ENCODE measurements around the gene ADGRA1. TPM values are rescaled to one million over a fixed set of nuclear protein-coding genes. Genes with fewer than 3 reads are reported as not detected.
A peak's percentile ranks its signal among the peaks of the same experiment; 100 is the strongest.

ADGRA1 gene
- polyA plus RNA-seq, 2 of the 4 experiments (the other 2 are of a cell fraction), result not detected

- Histone ChIP-seq H3K9me3 (no peaks in the 10 kb centered on the region), H3K27ac (no peak overlapping the region), H3K4me3 (no peak overlapping the region), H3K4me2 (no peak overlapping the region), H3K4me1 (no peaks in the 10 kb centered on the region)
- POLR2A ChIA-PET, result no interaction called here
- ATAC-seq, result no peak
- CTCF ChIA-PET, result interaction anchor here (1.0 to 1.4 kb wide), 2 partner anchors 82 to 100 kb away, joined by 3 to 4 read pairs; no protein-coding TSS in a partner anchor
- DNase-seq (ENCODE audit: low read depth in 1 of 2, low spot score in 1 of 2), result no peak
- no peak for FAIRE-seq
- no peak for TF ChIP-seq ZC3H11A (IDR thresholded peaks at IDR 0.05)
- TF ChIP-seq FOSB (CRISPR knock-in tag; IDR thresholded peaks at IDR 0.05), result no peak
- no peak for TF ChIP-seq ESRRA (IDR thresholded peaks at IDR 0.05; ENCODE audit: borderline replicate concordance, low read length)
- WGBS (ENCODE audit: missing lambda C conversion rate), result 36% methylated on average over 18 of the region's 18 CpGs
Measured at GRCh38 chr10:133042816-133043215, 44.9 kb upstream of the ADGRA1 start.

- FAIRE-seq, result no peak
- no peak overlapping the region for H3K4me2 ChIP-seq
- DNase-seq (ENCODE audit: low read depth in 1 of 2, low spot score in 1 of 2), result no peak
- no peaks in the 10 kb centered on the region for H3K4me1 ChIP-seq
- POLR2A ChIA-PET, result no interaction called here
- H3K27ac ChIP-seq, result no peak overlapping the region
- CTCF ChIA-PET, result interaction anchor here (1.0 to 1.4 kb wide), 2 partner anchors 10 to 81 kb away, joined by 3 to 4 read pairs; no protein-coding TSS in a partner anchor
- no peak for TF ChIP-seq HOXB13 (CRISPR knock-in tag; IDR thresholded peaks at IDR 0.05; ENCODE audit: low read depth)
- TF ChIP-seq FOXS1 (CRISPR knock-in tag; IDR thresholded peaks at IDR 0.05), result no peak
- TF ChIP-seq ZFP36 (IDR thresholded peaks at IDR 0.05; ENCODE audit: borderline replicate concordance, partially characterized antibody), result no peak
- TF ChIP-seq CBX8 (IDR thresholded peaks at IDR 0.05), result no peak
- no peak overlapping the region for H3K4me3 ChIP-seq
- no peak for ATAC-seq
- no peaks in the 10 kb centered on the region for H3K9me3 ChIP-seq
- WGBS (ENCODE audit: missing lambda C conversion rate), result 43% methylated on average over 10 of the region's 18 CpGs
Measured at GRCh38 chr10:133043541-133044225, 44.0 kb upstream of the ADGRA1 start.

- TF ChIP-seq RNF2 (IDR thresholded peaks at IDR 0.05; ENCODE audit: borderline replicate concordance, low read depth) (no peak), EHMT2 (IDR thresholded peaks at IDR 0.05; ENCODE audit: low read depth) (no peak), FOSL2 (IDR thresholded peaks at IDR 0.05) (no peak), FOSL2 (CRISPR knock-in tag; IDR thresholded peaks at IDR 0.05) (no peak), JUN (IDR thresholded peaks at IDR 0.05) (no peak)
- ATAC-seq, result peak in 1 of 2 experiments; percentile 26; a peak in 2 of 6 replicates
- Histone ChIP-seq H3K9me3 (no peaks in the 10 kb centered on the region), H3K27ac (no peak overlapping the region), H3K4me3 (no peak overlapping the region), H3K4me2 (no peak overlapping the region), H3K4me1 (no peaks in the 10 kb centered on the region)
- ChIA-PET CTCF (interaction anchor here (1.1 kb wide), 1 partner anchor 46 kb away, joined by 4 read pairs; no protein-coding TSS in a partner anchor), POLR2A (no interaction called here)
- WGBS (ENCODE audit: missing lambda C conversion rate), result 49% methylated on average over 17 of the region's 19 CpGs
- no peak for FAIRE-seq
- DNase-seq (ENCODE audit: low read depth in 1 of 2, low spot score in 1 of 2), result no peak
Measured at GRCh38 chr10:133044401-133044811, 43.3 kb upstream of the ADGRA1 start.

GRCh38 chr10:133045556-133046389, 42.0 kb upstream of the ADGRA1 start:
- CTCF ChIA-PET, result interaction anchor here (0.6 to 2.1 kb wide), 3 partner anchors 13 to 98 kb away, joined by 4 read pairs; no protein-coding TSS in a partner anchor
- no peak for ATAC-seq
- DNase-seq (ENCODE audit: low read depth in 1 of 2, low spot score in 1 of 2), result no peak
- 68% methylated on average over 22 of the region's 26 CpGs for WGBS (ENCODE audit: missing lambda C conversion rate)
- no peak for FAIRE-seq
- TF ChIP-seq RAD21 (conservative IDR thresholded peaks at IDR 0.05 in 1 of 2, IDR thresholded peaks at IDR 0.05 in 1 of 2) (0 out of 5 replicates have a peak, but pooled peaks of 1 of the 2 experiments have one; percentile 8), HMGXB4 (CRISPR knock-in tag; IDR thresholded peaks at IDR 0.05; ENCODE audit: borderline replicate concordance) (no peak)
- POLR2A ChIA-PET, result no interaction called here
- Histone ChIP-seq H3K4me2 (no peak overlapping the region), H3K4me1 (no peaks in the 10 kb centered on the region), H3K27ac (no peak overlapping the region), H3K9me3 (no peaks in the 10 kb centered on the region), H3K4me3 (no peak overlapping the region)
